KG1 (cell line): Measurements from ENCODE around the gene BBLN.
"Not testable (repeated sequence)": the region's sequence is repeated elsewhere in the genome, so short reads cannot be mapped to it uniquely, and the experiment has no call there.

Experiments used
- DNase-seq: peaks from one replicate; lab custom pipeline; 2025; lab: John Stamatoyannopoulos, UW

BBLN gene

GRCh38 chr9:128124873-128125579, 35.0 kb upstream of the BBLN start:
- DNase-seq, result no peak

- no peak for DNase-seq
Observed at GRCh38 chr9:128125580-128126354, 34.3 kb upstream of the BBLN start.

- DNase-seq, result peak; percentile 43
Observed at GRCh38 chr9:128127568-128127989, 32.5 kb upstream of the BBLN start, which contains the start of gene PTGES2. Gene PTGES2, minus strand, starts transcription at chr9:128127729. Its CDS starts 12 bp downstream, at chr9:128127717.

DNA sequence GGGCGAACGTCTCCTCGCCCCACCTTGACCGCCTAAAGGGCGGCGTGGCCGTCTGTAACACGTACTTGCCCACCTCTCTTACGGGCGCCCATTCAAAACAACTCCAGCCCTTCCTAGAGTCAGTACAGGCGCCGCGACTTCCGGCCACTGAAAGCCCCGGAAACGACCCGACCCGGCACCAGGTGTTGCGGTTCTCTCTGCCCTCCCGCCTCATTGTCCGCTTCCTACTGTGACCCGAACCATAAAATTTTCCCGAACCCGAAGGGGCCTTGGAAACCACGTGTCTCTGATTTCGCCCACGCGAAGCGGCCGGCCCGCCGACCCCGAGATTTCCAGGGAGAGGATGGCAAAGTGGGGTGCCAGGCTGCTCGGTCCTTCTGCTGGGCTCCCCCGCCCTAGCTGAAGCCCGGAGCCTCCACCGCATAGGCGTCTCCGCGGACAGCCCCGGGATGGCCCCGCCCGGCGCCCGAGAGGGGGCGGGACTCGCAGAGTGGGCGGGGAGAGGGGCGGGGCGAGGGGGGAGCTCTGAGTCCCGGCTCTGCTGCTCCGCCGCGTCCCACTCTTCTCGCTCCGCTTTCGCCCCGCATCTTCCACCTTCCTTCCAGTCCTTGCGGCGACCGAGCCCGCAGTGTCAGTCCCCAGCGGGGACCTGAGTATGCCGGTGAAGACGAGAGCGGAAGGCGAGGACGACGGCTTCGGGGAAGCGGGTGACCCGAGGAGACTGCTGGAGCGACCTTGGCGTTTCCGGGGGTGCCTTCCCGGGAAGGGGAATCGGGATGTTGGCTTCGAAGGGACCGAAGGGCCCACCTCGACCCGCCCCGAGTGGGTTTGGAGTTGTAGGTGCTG, 31.9 kb upstream of the BBLN start:
- peak; percentile 68 for DNase-seq

DNA sequence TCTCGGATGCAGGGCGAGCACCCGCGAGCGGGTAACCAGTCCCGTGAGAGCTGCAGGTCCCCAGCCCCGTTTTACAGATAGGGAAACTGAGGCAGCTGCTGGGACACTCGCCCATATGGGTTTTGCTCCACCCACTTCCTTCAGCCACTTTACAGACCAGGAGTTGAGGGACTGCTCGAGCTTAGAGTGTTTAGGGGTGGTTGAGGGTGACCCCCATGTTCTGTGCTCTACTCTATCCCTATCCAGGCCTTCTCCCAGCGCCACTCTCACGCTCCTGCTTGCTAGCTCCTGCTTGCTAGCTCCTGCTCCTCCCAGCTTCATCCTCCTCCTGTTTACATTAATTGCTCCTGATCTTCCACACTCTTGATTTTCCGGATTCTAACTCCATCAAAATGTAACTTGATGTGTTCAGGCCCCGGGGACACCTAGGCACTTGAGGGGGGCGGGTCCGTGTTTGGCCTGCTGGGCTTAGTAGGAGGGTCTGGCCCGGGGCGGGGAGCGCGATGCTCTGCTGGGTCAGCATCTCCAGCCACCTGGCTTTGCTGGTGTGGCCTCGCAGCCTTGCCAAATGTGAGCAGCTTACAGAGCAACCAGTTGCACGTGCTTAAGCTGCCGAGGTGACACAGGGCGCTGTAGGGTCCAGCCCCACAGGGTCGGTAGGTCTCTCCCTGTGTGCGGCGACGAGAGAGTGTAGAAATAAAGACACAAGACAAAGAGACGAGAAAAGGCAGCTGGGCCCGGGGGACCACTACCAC, 31.1 kb upstream of the BBLN start:
- DNase-seq, result no peak

DNA sequence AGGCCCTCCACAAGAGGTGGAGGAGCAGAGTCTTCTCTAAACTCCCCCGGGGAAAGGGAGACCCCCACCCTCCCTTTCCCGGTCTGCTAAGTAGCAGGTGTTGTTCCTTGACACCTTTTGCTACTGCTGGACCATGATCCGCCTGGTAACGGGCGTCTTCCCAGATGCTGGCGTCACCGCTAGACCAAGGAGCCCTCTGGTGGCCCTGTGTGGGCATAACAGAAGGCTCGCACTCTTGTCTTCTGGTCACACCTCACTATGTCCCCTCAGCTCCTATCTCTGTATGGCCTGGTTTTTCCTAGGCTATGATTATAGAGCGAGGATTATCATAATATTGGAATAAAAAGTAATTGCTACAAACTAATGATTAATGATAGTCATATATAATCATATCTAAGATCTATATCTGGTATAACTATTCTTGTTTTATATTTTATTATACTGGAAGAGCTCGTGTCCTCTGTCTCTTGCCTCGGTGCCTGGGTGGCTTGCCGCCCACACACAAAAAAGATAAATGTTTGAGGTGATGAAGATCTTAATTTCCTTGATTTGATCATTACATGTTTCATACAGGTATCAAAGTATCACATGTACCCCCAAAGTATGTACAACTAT, 30.0 kb upstream of the BBLN start:
- DNase-seq, result not testable (repeated sequence)

DNA sequence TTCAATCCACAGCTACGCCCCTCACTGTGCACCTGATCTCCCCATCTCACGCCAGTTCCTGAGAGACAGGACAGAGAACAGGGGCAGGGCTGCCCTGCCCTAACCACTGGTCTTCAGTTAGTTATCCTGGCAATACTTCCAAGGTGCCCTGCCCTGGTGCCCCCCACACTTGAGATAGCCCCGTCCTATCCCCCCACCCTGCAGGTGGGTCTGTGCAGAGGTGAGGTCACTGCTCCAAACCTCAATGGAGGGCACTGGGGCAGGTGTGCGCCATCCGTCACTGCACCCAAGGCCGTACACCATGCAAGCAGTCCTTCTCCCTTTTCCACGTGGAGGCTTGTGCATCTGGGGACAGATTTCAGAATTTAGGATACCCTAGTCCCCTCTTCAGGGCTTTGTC, 29.4 kb upstream of the BBLN start:
- not testable (repeated sequence) for DNase-seq

DNA sequence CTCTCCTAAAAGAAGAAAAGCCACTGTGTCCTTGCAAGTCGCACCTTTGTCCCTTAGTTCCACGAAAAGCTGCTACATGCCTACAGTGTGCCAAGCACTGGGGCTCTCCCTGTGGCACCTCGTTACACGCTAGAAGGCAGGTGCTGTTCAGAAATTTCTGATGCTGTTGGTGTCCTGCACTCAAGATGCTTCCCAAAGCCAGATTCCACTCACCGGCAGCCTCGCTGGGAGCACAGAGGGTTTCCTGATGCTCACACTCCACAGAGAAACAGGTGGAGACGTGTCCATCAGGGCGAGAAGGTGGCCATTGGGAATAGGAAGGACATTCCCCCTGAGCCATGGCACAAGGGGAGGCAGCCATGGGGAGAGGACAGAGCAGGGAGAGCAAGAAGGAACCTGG, 28.7 kb upstream of the BBLN start:
- DNase-seq, result not testable (repeated sequence)

DNA sequence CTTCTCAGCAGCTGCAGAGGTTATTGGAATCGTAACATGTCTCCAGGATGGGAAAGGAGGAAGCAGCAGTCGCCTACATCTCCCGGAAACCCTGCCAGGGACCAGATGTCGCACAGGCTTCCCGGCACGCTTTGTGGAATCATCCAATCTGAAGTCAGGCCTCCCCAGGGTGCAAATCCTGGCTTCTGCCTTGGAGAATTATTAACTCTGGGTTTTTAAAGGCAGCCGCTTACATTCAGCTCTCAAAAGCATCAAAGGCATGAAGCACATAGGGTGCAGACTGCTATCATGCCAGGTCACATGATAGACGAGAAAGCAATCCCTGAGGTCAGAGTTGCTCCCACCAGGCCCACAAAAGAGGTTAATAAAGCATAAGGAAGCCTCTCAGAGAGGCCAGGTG, 27.9 kb upstream of the BBLN start:
- DNase-seq, result not testable (repeated sequence)

DNA sequence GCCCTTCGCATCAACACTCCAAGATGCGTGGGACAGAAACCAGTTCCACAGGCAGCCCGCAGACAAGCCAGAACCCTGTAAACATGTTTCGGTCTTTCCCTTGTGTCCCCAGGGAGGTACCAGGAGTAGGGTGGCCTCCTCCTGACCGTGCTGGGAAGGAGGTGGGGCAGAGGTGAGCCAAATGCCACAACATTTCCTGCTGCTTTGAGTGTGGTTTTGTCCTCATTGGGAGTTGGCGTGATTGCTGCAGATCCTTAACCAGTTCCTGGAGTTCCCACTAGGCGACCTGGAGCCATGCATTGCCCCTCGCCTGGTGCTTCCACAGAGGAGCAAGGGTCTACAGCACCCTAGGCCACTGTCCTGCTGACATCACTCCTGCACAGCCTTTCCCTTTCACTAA, 24.5 kb upstream of the BBLN start:
- DNase-seq, result not testable (repeated sequence)

DNA sequence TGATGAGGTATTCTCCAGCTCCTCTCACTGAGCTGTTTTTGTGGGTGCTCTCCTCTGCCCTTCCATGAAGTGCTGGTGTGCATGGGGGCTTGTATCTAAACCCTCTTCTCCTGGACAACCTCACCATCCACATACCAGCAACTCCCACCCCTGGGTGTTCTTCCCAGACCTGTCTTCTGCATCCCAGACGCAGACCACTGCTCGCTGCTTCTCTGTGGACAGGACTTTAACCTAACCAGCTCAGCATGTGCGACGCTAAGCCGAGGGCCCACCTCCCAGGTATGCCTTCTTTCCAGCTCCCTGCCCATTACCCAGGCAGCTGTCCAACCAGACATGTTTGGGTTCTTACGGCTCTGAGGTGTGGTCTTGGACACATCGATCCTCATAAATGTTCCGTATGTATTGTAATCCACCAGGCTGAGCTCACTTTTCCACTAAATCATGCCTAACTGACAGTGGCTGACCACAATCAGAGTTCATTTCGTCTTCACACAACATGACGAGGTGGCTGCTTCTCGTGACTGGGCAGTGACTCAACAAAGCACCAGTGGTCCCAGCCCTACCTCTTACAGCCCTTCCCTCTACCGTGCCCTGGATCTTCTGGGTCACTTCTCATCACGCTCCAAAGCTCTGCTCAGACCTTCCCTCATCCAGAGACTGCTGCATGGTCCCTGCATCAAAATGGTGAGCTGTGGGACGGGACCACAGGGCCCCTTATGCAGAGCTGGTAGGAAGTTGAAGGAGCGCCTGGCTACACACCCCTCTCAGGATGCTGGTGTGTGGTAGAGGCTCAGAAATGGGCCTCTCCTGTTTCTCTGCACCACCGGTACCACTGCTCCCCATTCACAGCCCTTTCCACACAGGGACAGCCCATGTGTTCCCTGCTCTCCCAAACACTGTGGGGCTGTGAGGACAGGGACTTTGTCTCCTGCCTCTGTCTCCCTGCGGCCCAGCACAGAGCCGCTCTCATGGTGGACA, 23.0 kb upstream of the BBLN start:
- no peak for DNase-seq

DNA sequence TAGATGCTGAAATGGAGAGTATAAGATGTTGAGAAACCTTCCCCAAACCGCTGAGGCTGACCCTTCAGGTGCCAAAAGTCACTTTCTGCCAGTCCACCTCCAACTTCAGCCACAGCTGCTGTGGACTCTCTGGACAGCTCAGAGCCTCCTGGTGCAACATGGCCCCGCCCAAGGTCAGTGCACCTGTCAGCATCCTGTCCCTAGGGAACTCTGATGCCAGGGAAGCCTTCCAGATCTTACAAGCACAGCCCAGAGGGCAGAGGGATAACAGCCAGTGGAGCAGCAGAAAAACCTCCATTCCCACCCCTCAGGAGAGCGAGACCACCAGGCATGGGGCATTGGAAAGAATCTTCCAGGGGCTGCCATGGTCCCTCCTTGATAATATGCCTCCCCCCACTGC, 22.1 kb upstream of the BBLN start:
- no peak for DNase-seq

DNA sequence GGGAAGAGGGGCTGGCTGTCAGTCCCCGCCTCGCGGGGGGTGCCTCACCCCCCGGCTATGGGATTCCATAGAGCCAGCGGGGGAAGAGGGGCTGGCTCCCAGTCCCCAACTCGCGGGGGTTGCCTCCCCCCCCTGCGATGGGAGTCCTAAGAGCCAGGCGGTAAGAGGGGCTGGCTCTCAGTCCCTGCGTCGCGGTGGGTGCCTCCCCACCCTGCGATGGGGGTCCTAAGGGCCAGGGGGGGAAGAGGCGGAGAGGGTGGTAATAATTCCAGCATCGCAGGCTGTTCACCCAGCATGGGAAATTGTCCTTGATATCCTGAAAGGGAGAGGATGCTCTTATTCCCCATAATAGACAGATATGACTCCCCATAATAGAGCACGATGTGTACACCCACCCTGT, 20.4 kb upstream of the BBLN start:
- DNase-seq, result no peak

GRCh38 chr9:128141604-128142003, 18.5 kb upstream of the BBLN start:
- DNase-seq, result no peak

DNA sequence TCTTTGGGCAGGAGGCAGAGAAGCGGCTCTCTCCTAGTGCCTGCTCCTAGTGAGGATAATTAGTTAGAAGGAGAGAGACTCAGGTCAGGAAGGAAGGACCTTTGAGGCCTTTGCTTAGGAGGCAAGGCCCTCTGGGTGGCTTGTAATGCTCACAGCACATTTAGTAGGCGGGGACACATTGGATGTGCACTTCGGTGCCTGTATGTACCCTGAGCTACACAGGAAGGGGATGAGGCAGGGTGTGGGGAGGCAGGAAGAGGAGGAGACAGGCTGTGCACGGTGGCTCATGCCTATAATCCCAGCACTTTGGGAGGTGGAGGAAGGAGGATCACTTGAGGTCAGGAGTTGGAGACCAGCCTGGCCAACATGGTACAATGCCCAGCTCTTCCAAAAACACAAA, 18.0 kb upstream of the BBLN start:
- DNase-seq, result no peak

DNA sequence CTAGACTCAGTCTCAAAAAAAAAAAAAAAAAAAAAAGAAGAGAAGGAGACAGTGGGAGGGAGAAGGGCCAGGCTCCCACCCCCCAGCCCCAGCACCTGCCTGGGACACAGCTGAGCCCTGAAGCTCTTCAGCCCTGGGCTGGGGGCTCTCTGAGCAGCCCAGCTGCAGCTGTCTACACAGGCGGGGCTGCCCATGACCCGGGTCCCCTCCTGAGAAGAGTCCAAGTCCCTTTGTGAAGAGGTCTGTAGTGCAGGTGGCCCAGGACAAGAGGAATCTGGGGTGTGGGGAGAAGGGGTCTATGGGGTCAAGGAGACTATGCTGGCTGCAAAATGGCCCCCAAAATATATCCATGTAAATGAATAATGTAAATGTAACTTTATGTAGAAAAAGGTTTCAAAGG, 17.5 kb upstream of the BBLN start:
- DNase-seq, result no peak

- no peak for DNase-seq
Observed at GRCh38 chr9:128143525-128144238, 16.4 kb upstream of the BBLN start.

- DNase-seq, result no peak
Observed at GRCh38 chr9:128144239-128145181, 15.6 kb upstream of the BBLN start.
